LNCaP clone FGC (cell line): ENCODE data around the gene RBMY1E.
"Not testable (repeated sequence)": the region's sequence is repeated elsewhere in the genome, so short reads cannot be mapped to it uniquely, and the experiment has no call there.

Experiments
- DNase-seq: peaks from one replicate; pipeline ENCODE4 v3.0.0-alpha.2; 2011; ENCODE audit warnings: low read depth
- H3K4me3 ChIP-seq: 2 replicates; pipeline ENCODE4 v1.5.1; 2011; ENCODE audit warnings: mild to moderate bottlenecking, low read depth, low read length, control low read depth

RBMY1E gene

GRCh38 chrY:21917932-21918331, at the start of gene RBMY1E:
Gene RBMY1E, minus strand, starts transcription at chrY:21918032. Its CDS starts 1,978 bp downstream, at chrY:21916054.
- H3K4me3 ChIP-seq, DNase-seq: not testable (repeated sequence)

- DNase-seq, H3K4me3 ChIP-seq: not testable (repeated sequence)
Measured at GRCh38 chrY:21894426-21894825, 23.4 kb downstream of the RBMY1E start, which contains the start of gene RBMY1D. Gene RBMY1D, minus strand, starts transcription at chrY:21894526. Its CDS starts 2,013 bp downstream, at chrY:21892513.

DNA sequence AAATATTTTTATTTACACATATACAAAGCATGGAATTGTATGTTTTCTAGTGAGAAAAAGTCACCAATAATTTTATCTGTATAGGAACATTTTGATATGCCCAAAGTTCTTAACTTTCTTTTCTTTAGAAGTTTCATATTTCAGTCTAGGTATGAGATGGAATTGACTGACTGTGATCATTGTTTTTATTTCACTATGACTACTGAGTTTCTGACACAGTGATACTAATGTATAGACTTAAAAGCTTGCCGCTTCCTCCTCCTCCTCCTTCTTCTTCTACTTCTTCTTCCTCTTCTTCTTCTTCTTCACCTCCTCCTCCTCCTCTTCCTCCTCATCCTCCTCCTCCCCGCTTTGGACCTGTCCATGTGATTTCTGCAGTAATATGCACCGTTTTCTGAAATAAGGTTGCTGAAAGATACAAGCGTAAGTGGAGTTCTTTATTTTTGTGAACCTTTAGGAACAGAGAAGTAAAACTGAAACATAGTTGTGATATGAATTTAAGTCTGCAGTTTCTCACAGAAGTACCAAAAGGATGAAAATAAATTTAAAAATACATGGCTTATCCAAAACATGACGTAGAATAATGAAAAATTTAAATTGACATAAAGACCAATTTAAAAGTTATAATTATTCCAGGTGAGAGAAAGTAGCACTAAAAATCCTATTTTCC, 48.3 kb downstream of the RBMY1E start:
- not testable (repeated sequence) for DNase-seq, H3K4me3 ChIP-seq
